ENCODE results near the gene TCF7L2.

Gene TCF7L2

DNA sequence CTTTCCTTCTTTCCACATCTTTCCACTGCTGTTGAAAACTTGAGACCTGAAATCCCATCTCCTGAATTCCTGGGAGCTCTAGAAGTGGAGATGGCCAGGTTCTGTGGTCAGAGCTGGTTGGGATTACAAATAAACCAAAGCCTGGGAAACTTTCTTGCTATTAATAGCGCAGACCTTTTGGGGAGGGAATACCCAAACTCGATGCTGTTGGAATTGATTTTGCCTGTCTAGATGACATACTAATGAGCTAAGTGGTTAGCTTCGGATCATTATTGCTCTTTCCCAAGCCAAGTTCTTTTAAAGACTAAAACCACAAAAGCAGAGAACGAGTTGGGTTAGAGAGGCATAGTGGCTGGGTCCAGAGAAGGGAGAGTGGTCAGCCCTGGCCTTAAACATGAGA is 76.6 kb downstream of the TCF7L2 start:
- DNase-seq, result no peak

DNA sequence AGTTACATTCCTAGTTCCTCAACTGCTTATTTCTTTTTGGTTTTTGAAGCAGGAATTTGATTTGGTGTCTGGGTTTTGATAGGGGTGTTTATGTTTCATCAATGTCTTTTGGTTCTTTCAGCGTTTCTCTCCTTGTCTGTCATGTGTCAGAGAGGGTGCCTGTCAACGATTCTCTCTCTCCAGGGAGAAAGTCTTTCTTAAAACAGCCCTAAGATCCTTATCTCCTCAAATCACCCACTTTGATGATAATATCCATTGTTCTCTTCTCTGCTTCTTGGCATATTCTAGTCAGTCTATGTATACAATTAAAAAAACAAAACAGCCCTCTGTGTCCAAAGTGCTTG is 77.2 kb downstream of the TCF7L2 start:
- DNase-seq, result no peak

DNA sequence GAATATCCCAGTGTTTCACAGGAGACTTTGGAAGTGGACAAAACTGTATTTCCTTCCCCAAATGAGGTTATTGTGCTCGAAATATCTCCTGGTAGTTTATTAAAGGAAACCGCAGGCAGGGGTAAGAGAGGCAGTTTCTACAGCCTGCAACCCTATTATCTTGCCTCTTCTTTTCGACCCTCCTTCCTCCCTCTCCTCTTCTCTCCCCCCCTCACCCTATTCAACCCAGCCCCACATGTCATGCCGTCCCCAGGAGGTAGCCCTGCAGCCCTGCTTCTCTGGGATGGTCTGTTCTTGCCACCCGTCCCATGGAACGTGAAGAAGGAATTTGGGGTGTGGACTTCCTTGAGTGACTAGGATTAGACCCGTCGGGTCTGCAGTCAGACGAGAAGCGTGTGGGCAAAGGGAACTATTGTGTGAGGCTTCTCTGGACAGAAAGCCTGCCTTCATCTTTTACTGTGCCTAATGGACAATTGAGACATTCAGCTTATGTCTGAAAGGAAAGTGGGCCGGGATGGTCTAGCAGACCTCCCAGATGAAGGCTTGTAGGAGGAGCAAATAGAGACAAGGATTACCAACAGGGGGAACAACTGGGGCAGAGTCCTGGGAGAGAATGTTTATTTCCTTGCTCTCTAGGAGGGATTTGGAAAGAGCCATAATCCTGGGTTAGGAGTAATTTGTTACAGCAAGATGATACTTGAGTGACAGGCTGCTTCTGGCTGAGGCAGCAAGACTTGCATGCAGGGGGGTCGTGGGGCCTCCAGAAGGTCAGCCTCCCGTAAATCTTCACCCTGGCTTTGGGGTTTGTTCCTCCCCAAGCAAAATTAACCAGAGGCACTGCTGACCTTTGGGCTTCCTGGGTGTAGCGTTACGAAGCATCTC is 77.8 kb downstream of the TCF7L2 start:
- DNase-seq, result no peak

GRCh38 chr10:113028456-113029440 is 78.7 kb downstream of the TCF7L2 start:
- no peak for DNase-seq

DNA sequence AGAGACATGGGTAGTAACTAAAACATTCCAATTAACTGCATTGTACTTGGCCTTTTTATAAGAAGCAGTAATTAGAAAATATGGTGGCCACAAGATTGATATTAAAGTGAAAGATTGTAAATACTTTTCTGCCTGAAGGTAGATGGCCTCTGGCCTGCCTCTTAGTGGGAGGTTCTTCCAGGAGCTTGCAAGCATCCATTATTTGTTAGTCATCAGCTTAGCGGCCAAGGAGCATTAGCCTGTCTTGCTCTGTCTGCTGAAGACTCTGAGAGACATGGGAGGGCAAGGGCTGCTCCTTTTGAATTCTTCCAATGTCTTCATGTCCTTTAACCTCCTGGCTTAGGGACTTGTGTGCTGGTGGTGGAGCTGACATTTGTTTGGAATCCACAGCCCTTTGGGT is 80.4 kb downstream of the TCF7L2 start:
- no peak for DNase-seq

DNA sequence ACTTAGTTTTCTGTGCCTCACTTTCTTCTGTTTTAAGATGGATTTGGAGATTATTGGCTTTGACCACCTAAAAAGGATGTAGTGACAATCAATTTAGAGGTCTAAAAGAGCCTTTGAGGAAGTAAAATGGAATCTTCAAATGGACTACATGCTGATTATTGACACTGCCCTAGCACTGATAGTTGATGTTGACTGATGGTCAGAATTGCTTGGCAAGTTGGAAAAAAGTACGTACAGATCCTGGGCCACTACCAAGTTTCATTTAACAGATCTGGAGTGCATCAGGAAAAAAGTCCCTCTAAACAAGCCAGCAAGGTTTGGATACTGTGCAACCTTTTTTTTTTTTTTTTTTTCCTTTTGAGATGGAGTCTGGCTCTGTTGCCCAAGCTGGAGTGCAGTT is 81.1 kb downstream of the TCF7L2 start:
- no peak for DNase-seq

GRCh38 chr10:113033991-113034390 is 83.9 kb downstream of the TCF7L2 start:
- DNase-seq, result no peak

DNA sequence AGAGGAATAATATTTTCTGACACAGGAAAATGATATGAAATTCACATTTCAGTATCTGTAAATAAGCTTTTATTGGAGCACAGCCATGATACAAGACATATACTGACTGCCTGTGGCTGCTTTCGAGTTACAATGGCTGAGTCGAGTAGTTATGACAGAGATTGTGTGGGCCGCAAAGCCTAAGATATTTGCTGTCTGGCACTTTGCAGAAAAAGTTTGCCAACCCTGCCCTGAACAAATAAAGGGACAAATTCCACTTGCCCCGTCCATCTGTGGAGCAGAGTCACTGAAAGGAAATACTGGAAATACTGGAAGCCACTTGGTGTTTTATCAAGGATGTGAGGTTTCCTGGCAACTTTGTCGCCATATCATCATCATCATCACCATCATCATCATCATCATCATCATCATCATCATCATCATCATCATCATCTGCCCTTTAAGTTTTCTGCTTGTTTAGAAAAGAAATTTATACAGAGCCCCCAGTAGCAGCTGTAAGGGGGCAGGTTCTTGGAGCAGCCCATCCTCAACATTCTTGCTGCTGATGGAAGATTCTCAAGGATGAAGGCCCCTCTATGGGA is 85.8 kb downstream of the TCF7L2 start:
- DNase-seq, result no peak

DNA sequence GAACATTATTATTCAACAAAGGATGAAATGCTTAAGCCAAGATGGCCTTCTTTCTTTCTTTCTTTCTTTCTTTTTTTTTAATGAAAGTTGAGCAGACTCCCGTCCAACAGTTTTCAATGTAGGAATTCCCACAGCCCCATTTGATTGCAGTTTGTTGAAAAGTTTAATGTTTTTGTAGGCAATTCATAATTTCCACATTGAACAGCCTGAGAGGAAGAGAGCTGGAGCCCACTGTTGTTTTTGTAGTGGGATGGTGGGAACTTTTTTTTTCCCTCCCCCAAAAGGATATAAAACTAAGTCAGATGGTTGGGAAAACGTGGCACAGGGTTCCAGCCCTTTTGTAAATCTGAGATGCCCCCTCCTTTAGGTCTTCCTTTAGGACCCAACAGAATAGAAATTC is 86.6 kb downstream of the TCF7L2 start:
- DNase-seq, result no peak

DNA sequence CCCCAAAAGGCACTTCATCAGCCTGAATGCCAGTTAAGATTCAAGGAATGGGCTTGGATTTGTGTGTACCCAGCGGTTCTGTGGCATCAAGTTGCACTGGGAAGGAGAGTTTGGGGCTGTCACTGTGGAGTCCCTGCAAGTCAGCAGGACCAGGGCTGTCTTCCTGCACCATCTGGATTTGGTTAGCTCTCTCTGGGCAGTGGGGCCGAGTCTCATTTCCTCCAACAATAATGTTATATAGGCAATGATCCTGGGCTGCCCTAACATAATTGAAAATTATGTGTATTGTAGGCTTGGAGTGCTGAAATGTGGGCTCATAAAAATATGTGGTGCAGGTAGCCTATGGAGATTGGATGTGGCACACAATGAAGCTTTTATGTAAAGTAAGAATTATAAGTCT is 87.2 kb downstream of the TCF7L2 start:
- DNase-seq, result no peak

GRCh38 chr10:113038183-113038582 is 88.1 kb downstream of the TCF7L2 start:
- no peak for DNase-seq

GRCh38 chr10:113038985-113039384 is 88.9 kb downstream of the TCF7L2 start:
- no peak for DNase-seq

DNA sequence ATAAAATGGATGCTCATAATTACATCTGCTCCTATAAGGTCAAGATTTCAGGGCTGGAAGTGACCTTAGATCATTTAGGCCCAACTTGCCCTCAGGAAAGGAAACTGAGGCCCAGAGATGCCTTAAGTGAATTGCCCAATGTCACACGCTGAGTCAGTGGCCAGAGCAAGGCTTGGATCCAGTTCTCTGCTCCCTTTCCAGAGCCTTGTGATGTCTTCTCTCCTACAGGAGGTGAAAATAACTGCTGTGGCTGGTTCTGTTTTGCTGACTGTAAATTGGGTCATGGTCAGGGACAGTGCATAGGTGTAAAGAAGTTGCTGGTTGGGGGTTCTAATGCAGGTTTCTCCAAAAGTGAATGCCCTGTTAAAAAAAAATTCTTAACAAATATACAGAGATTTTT is 91.3 kb downstream of the TCF7L2 start:
- no peak for DNase-seq

GRCh38 chr10:113041841-113042750 is 92.0 kb downstream of the TCF7L2 start:
- no peak for DNase-seq

DNA sequence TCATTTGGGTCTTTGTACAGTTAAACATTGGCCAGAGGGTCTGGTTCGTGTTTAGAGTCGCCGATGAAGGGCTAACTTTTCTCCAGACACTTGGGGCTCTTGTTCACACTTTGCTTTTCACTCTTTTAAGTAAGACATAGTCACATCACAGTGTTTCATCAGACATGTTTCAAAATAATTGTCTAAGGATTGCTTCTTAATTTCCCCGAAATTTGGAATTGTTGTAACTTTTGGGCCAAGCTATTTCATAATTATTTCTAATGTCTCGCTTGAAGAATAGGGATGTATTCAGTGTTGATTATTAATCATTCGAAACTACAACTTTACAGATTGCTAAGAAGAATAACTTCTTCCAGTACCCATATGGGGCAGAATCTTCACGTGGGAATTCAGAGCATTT is 92.8 kb downstream of the TCF7L2 start:
- no peak for DNase-seq

GRCh38 chr10:113044016-113044755 is 94.1 kb downstream of the TCF7L2 start:
- DNase-seq, result no peak

DNA sequence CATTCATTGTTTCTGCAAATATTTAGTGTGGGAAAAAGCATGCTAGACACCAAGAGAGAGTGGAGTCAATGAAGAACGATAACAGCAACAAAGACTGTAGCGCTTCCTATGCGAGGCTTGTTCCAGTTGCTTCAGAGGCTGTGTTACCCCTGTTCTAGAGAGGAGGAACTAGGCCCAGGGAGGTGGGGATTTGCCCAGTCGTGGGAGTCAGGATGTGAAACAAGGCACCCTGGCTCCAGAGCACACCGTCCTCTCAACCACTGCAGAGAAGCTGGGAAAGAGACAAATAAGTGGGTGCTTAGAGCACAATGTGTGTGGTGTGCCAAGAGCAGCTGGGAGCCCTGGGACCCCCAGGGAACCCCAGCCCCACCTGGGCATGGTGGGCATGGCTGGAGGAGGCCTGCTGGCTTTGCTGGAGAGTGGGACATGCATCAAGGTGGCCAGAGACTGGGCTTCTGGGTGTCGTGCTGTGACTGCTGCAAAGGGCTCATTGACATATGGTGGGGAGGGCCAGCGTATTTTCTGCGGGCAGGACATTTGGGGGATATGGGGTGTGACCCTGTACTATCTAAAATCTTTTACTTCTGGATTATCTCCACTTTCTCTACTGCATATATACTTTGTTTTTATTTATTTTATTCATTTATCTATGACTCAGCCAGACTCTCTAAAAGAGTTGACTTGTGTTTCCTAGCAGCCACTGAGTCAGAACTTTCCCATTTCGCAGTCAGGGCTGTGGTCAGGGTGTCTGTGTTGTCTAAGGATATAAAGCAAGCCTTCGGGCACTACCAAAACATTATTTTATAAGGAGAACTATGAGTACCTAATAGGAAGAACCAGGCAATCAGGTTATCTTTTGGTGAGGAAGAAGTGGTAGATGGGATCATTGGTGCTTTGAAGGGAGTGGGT is 95.4 kb downstream of the TCF7L2 start:
- no peak for DNase-seq

GRCh38 chr10:113047151-113047550 is 97.1 kb downstream of the TCF7L2 start:
- no peak for DNase-seq

GRCh38 chr10:113047605-113047962 is 97.5 kb downstream of the TCF7L2 start:
- DNase-seq, result no peak

DNA sequence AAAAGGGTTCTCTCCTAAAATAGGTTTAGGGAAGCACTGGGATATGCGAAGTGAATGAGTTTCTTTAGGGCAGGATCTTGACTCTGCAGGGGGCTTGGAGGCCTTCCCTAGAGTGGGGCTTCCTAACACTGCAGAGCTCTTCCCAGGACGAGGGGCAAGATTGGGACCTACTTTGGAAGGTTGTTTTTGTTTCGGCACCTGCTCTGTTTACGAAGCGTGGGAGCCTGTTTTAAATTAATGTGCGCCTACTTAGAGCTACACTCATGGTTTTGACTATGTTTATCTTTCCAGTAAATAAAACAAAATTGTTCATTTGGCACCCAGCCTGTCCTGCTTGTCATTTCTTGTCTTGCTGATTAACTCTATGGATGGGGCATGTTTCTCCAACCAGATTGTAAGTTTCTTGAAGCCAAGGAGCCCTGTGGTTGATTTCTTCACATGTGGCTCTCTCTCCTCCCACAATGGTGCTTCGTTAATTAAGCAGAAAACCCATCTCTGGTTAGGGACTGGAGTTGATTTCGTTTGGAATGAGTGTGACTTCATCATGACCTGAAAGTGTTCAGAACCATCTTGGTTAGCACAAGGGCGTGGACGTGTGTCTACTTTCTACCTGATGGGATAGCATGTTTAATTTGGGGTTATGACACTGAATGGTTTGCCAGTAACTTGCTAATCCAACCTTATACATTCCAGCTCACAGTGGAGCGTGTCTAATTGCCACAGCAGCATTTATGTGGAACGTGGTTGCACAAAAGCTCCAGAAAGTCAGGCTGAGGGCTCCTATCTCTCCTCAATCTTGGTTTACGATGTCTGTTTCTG is 98.1 kb downstream of the TCF7L2 start:
- DNase-seq, result no peak

Measured in activated T-cell treated with anti-CD3 and anti-CD28 coated beads, Interleukin-2, amount 50 U/mL, for 1 hour (primary cell).